Panc1 (cell line): Measurements from ENCODE around the gene CCDC57.

Experiments used
- CTCF ChIP-seq: fragments of 450-650 bp; IDR thresholded peaks from 2 replicates; pipeline ENCODE4 v1.5.1; 2017; ENCODE audit warnings: mild to moderate bottlenecking
- POLR2AphosphoS5 ChIP-seq: IDR thresholded peaks from 2 replicates; pipeline ENCODE4 v1.6.1; 2012; ENCODE audit warnings: mild to moderate bottlenecking, low read depth, low read length, moderate library complexity

GRCh38 chr17:82065638-82066303, 146.9 kb downstream of the CCDC57 start, which contains the start of gene DUS1L:
- peak; percentile 61; the same call in 1 of the 2 replicates for TF ChIP-seq POLR2AphosphoS5
- TF ChIP-seq CTCF, result no peak
